ENCODE results near the gene HARS2.
"Not testable (repeated sequence)": the region's sequence is repeated elsewhere in the genome, so short reads cannot be mapped to it uniquely, and the experiment has no call there.

Gene HARS2

GRCh38 chr5:140690941-140691924 lies at the start of gene HARS2, which contains the start of gene HARS1:
Gene HARS2, plus strand, starts transcription at chr5:140691455. Its CDS starts 194 bp downstream, at chr5:140691649.
Gene HARS1, minus strand, starts transcription at chr5:140691370. Its CDS starts 66 bp downstream, at chr5:140691304.
- peak within 1 kb of the TSS; percentile 85 for H3K27ac ChIP-seq
- TF ChIP-seq CTCF (conservative IDR thresholded peaks at IDR 0.05) (no peak), ZFX (IDR thresholded peaks at IDR 0.05) (peak; percentile 77)

GRCh38 chr5:140641716-140642115 lies 49.5 kb upstream of the HARS2 start:
- TF ChIP-seq CTCF (conservative IDR thresholded peaks at IDR 0.05) (no peak), ZFX (IDR thresholded peaks at IDR 0.05) (no peak)
- peak overlapping the region; percentile 3; the same call in 1 of the 2 replicates for H3K27ac ChIP-seq

DNA sequence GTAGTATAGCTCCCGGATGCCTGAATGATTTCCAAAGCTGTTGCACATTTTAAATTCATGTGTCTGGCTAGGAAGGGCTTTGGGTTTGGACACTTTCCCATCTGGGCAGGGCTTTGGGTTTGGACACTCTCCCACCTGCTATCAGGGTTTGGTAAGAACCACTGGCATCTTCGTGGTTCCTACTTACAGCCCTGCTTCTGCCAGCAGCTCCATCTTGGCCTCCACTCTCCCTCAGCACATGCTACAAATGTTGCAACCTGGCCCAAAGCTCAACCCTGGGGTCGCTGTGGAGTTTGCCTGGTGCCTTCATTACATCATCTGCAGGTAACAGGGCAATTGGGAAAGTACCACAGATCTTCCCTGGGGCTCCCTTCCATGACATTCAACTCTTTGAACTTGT lies 48.5 kb upstream of the HARS2 start:
- TF ChIP-seq ZFX (IDR thresholded peaks at IDR 0.05): no peak
- TF ChIP-seq CTCF (conservative IDR thresholded peaks at IDR 0.05): no peak
- no peak overlapping the region for H3K27ac ChIP-seq

DNA sequence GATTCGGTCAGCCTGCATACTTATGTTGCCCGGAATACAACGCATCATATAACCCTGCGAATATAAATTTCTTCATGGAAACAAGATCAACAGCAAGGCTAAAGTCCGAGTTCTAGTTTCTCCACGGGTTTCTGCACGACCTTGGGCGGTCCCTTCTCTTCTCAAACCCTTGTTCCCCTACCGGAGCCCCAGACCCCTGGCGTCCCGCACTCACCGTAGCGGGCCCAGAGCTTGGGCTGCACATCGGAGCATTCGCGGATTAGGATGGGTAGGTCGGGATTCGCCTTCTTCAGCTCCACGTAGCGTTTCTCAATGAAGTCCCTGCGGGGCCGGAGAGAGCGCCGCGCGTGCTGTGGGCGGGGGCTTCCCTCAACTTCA lies 44.2 kb upstream of the HARS2 start:
- TF ChIP-seq ZFX (IDR thresholded peaks at IDR 0.05) (no peak), CTCF (conservative IDR thresholded peaks at IDR 0.05) (no peak)
- H3K27ac ChIP-seq: peak overlapping the region; percentile 82

- TF ChIP-seq CTCF (conservative IDR thresholded peaks at IDR 0.05) (no peak), ZFX (IDR thresholded peaks at IDR 0.05) (no peak)
- H3K27ac ChIP-seq: no peak overlapping the region
Measured at GRCh38 chr5:140658870-140659269, 32.4 kb upstream of the HARS2 start.

- H3K27ac ChIP-seq: not testable (repeated sequence)
Measured at GRCh38 chr5:140660371-140660770, 30.9 kb upstream of the HARS2 start.

DNA sequence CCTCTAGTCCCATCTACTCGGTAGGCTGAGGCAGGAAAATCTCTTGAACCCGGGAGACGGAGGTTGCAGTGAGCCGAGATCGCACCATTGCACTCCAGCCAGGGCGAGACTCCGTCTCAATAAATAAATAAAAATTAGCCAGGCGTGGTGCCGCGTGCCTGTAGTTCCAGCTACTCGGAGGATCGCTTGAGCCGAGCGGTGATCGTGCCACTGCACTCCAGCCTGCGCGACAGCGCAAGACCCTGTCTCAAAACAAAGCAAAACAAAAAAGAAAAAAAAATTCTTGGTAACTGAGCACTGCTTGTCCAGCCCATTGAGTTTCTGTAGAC lies 27.3 kb upstream of the HARS2 start:
- TF ChIP-seq ZFX (IDR thresholded peaks at IDR 0.05) (no peak), CTCF (conservative IDR thresholded peaks at IDR 0.05) (no peak)

More for the DNA sequence above, 27.3 kb upstream of the HARS2 start:
- peak overlapping the region; percentile 88 for H3K27ac ChIP-seq

All from C4-2B (cell line).